ENCODE measurements around the gene PGAP3.

The PGAP3 gene

DNA sequence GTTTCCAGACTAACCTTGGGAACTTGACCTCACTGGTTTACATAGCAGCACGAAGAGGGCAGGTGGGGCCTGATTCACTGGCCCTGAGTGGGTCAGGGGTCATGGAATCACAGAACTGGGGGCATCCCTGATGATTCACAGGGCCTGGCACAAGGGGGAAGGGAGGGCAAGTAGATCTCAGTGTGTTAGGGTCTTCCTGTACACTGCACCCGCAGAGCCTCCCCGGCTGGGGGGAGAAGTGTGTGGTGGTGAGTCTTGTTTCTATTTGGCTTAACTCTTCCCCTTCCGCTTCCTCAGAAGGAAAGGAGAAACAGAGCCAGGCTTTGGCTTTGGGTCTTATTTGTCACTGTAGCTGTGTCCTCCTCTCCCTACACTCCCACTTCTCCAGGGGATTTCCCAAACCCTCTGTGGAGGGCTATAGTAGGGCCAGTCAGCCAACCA lies 47.2 kb downstream of the PGAP3 start (continued):
- TF ChIP-seq ZNF335 (tag by site-specific recombination; conservative IDR thresholded peaks at IDR 0.05) (no peak), ZBTB8A (tag by site-specific recombination; IDR thresholded peaks at IDR 0.05) (no peak), ZNF843 (tag by site-specific recombination; IDR thresholded peaks at IDR 0.05) (no peak), ZNF626 (tag by site-specific recombination; IDR thresholded peaks at IDR 0.05) (no peak)

GRCh38 chr17:39639566-39640458 lies 48.0 kb downstream of the PGAP3 start:
- CTCF ChIA-PET, result interaction anchor here (0.8 to 14.6 kb wide), 6 partner anchors 12 to 114 kb away, joined by 3 to 311 read pairs (median 4); partner anchors contain the start of gene PNMT
- TF ChIP-seq, protein P1, sequence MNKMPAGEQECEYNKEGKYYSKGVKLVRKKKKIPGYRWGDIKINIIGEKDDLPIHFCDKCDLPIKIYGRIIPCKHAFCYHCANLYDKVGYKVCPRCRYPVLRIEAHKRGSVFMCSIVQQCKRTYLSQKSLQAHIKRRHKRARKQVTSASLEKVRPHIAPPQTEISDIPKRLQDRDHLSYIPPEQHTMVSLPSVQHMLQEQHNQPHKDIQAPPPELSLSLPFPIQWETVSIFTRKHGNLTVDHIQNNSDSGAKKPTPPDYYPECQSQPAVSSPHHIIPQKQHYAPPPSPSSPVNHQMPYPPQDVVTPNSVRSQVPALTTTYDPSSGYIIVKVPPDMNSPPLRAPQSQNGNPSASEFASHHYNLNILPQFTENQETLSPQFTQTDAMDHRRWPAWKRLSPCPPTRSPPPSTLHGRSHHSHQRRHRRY (tag by site-specific recombination; IDR thresholded peaks at IDR 0.05), result no peak
- TF ChIP-seq ZNF624 (tag by site-specific recombination; IDR thresholded peaks at IDR 0.05) (no peak), ZIC2 (tag by site-specific recombination; IDR thresholded peaks at IDR 0.05) (peak; percentile 67), ZNF157 (tag by site-specific recombination; IDR thresholded peaks at IDR 0.05) (no peak), PRDM4 (tag by site-specific recombination; IDR thresholded peaks at IDR 0.05) (no peak), GLIS2 (tag by site-specific recombination; IDR thresholded peaks at IDR 0.05) (0 out of 2 replicates have a peak, but pooled peaks have one; percentile 22), ZNF664 (tag by site-specific recombination; IDR thresholded peaks at IDR 0.05) (no peak), CTCF (tag by site-specific recombination; IDR thresholded peaks at IDR 0.05) (no peak), ZNF366 (tag by site-specific recombination; conservative IDR thresholded peaks at IDR 0.05) (no peak), ZNF558 (tag by site-specific recombination; IDR thresholded peaks at IDR 0.05) (no peak)
- TF ChIP-seq, protein P2, sequence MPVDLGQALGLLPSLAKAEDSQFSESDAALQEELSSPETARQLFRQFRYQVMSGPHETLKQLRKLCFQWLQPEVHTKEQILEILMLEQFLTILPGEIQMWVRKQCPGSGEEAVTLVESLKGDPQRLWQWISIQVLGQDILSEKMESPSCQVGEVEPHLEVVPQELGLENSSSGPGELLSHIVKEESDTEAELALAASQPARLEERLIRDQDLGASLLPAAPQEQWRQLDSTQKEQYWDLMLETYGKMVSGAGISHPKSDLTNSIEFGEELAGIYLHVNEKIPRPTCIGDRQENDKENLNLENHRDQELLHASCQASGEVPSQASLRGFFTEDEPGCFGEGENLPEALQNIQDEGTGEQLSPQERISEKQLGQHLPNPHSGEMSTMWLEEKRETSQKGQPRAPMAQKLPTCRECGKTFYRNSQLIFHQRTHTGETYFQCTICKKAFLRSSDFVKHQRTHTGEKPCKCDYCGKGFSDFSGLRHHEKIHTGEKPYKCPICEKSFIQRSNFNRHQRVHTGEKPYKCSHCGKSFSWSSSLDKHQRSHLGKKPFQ (tag by site-specific recombination; IDR thresholded peaks at IDR 0.05), result no peak
- TF ChIP-seq, protein P3, sequence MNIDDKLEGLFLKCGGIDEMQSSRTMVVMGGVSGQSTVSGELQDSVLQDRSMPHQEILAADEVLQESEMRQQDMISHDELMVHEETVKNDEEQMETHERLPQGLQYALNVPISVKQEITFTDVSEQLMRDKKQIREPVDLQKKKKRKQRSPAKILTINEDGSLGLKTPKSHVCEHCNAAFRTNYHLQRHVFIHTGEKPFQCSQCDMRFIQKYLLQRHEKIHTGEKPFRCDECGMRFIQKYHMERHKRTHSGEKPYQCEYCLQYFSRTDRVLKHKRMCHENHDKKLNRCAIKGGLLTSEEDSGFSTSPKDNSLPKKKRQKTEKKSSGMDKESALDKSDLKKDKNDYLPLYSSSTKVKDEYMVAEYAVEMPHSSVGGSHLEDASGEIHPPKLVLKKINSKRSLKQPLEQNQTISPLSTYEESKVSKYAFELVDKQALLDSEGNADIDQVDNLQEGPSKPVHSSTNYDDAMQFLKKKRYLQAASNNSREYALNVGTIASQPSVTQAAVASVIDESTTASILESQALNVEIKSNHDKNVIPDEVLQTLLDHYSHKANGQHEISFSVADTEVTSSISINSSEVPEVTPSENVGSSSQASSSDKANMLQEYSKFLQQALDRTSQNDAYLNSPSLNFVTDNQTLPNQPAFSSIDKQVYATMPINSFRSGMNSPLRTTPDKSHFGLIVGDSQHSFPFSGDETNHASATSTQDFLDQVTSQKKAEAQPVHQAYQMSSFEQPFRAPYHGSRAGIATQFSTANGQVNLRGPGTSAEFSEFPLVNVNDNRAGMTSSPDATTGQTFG (tag by site-specific recombination; IDR thresholded peaks at IDR 0.05; ENCODE audit: borderline replicate concordance), result no peak
- TF ChIP-seq, protein P4, sequence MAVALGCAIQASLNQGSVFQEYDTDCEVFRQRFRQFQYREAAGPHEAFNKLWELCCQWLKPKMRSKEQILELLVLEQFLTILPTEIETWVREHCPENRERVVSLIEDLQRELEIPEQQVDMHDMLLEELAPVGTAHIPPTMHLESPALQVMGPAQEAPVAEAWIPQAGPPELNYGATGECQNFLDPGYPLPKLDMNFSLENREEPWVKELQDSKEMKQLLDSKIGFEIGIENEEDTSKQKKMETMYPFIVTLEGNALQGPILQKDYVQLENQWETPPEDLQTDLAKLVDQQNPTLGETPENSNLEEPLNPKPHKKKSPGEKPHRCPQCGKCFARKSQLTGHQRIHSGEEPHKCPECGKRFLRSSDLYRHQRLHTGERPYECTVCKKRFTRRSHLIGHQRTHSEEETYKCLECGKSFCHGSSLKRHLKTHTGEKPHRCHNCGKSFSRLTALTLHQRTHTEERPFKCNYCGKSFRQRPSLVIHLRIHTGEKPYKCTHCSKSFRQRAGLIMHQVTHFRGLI (tag by site-specific recombination; IDR thresholded peaks at IDR 0.05), result no peak
- TF ChIP-seq, protein P5, sequence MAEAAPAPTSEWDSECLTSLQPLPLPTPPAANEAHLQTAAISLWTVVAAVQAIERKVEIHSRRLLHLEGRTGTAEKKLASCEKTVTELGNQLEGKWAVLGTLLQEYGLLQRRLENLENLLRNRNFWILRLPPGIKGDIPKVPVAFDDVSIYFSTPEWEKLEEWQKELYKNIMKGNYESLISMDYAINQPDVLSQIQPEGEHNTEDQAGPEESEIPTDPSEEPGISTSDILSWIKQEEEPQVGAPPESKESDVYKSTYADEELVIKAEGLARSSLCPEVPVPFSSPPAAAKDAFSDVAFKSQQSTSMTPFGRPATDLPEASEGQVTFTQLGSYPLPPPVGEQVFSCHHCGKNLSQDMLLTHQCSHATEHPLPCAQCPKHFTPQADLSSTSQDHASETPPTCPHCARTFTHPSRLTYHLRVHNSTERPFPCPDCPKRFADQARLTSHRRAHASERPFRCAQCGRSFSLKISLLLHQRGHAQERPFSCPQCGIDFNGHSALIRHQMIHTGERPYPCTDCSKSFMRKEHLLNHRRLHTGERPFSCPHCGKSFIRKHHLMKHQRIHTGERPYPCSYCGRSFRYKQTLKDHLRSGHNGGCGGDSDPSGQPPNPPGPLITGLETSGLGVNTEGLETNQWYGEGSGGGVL (tag by site-specific recombination; IDR thresholded peaks at IDR 0.05), result 0 out of 2 replicates have a peak, but pooled peaks have one; percentile 6

More at GRCh38 chr17:39639566-39640458, 48.0 kb downstream of the PGAP3 start:
- H3K4me3 ChIP-seq (ENCODE audit: low read depth, low read length), result no peak overlapping the region
- H3K27ac ChIP-seq (ENCODE audit: extremely low read depth, low read depth, low read length), result no peak overlapping the region
- H3K4me1 ChIP-seq (ENCODE audit: control insufficient read depth, insufficient read depth, low read length), result peaks cover 28% of the 10 kb centered on the region
- POLR2A ChIA-PET, result interaction anchor here (0.5 to 1.9 kb wide), 5 partner anchors 11 to 97 kb away, joined by 3 to 9 read pairs (median 3); partner anchors contain the start of genes ERBB2 and MIEN1
- H3K36me3 ChIP-seq (ENCODE audit: control insufficient read depth in 2 of 2, insufficient read depth in 1 of 2, low read length in 2 of 2), result no peaks in the 10 kb centered on the region
- no peaks in the 10 kb centered on the region for H3K9me3 ChIP-seq (ENCODE audit: control insufficient read depth, insufficient read depth, low read depth, low read length)

Measured in HEK293 (cell line).